Measurements from ENCODE around the gene PRICKLE2.

PRICKLE2 gene

GRCh38 chr3:64088408-64089205 lies 136.7 kb downstream of the PRICKLE2 start:
- TF ChIP-seq CTCF (IDR thresholded peaks at IDR 0.05; ENCODE audit: borderline replicate concordance, insufficient read depth, low read depth, low read length) = no peak
- no peak overlapping the region for H3K4me3 ChIP-seq (ENCODE audit: low read depth, low read length)

GRCh38 chr3:64086479-64087252 lies 138.6 kb downstream of the PRICKLE2 start:
- no peak overlapping the region for H3K4me3 ChIP-seq (ENCODE audit: low read depth, low read length)
- TF ChIP-seq CTCF (IDR thresholded peaks at IDR 0.05; ENCODE audit: borderline replicate concordance, insufficient read depth, low read depth, low read length) = no peak

GRCh38 chr3:64084640-64085039 lies 140.6 kb downstream of the PRICKLE2 start:
- TF ChIP-seq CTCF (IDR thresholded peaks at IDR 0.05; ENCODE audit: borderline replicate concordance, insufficient read depth, low read depth, low read length) = no peak

DNA sequence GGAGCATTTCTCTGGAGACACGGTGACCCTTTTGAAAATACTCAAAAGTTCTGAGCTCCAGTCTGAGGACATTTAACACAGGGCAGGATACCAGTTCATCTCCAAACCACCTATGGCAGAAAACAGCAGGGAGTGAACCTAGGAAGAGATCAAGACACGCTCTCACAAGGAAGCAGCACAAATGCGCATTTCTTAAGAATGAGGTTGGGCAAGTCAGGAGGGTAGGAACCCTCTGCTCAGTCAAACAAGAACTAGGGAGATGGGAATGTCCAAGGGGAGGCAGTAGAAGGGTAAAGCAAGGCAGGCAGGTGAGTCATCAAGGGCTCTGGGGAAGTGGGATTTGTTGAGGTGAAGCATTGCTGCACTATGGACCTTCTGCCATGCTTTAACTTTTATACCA lies 141.7 kb downstream of the PRICKLE2 start:
- TF ChIP-seq CTCF (IDR thresholded peaks at IDR 0.05; ENCODE audit: borderline replicate concordance, insufficient read depth, low read depth, low read length) = no peak
- H3K4me3 ChIP-seq (ENCODE audit: low read depth, low read length) = no peak overlapping the region

More at GRCh38 chr3:64084640-64085039, 140.6 kb downstream of the PRICKLE2 start:
- no peak overlapping the region for H3K4me3 ChIP-seq (ENCODE audit: low read depth, low read length)

DNA sequence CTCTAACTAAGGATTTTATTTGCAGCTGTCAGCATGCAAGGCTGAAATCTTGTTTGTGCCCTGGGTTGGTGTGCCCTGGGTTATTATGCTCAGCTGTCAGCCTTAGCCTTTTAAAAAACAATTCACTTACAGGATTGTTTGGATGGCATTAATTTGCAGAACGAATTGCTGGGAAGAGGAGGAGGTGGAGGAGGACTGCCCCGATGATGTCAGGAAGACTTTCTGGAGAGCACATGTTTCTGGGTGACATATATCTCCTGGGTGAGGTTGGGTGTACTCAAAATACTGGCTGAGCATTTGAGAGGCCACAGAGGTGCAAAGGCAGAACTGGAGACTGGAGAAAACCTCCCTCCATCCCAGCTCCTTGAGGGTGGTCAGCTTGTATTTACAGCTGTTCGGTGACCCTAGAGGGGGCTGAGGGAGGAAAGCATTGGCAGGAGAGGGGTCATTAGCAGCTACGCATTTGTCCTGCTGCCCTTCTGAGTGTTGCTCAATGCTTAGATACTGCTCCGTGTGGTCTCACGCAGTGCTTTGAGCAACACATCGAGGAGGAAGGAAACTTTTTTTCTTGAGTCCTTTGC lies 142.2 kb downstream of the PRICKLE2 start:
- H3K4me3 ChIP-seq (ENCODE audit: low read depth, low read length) = no peak overlapping the region
- TF ChIP-seq CTCF (IDR thresholded peaks at IDR 0.05; ENCODE audit: borderline replicate concordance, insufficient read depth, low read depth, low read length) = no peak

DNA sequence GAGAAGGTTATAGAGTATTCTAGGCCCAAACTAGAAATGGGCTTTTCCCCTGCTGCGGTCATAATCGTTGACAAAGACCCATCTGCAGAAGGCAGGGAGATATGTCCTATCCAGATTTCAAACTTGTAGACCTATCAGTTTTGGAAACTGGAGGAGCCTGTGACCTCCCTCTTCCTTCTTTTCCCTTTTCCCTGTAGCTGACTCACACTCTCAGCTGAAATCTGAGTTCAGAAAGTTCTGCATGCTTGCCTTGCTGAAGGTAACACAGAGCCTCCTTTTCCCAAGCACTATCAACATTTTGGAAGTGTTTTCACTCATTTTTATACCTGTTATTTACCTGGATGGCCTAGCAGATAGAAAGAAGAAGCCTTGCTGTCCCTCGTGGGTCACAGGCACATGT lies 142.9 kb downstream of the PRICKLE2 start:
- no peak overlapping the region for H3K4me3 ChIP-seq (ENCODE audit: low read depth, low read length)
- no peak for TF ChIP-seq CTCF (IDR thresholded peaks at IDR 0.05; ENCODE audit: borderline replicate concordance, insufficient read depth, low read depth, low read length)
